Body of pancreas (tissue), 4 donors: Measurements from ENCODE around the gene ATAD3B. TPM values are rescaled to one million over a fixed set of nuclear protein-coding genes. Genes with fewer than 3 reads are reported as not detected.

Experiments used
- ATAC-seq: fragments of 150-250 bp; one replicate; pipeline ENCODE4 v1.9.1; 2016
- DNase-seq, 4 donors: peaks; one replicate each; pipeline ENCODE4 v3.0.0-alpha.2; 2019
- H3K27ac ChIP-seq, 4 donors: fragments of 200-600 bp; sonication (generic); 1 replicate in 3 of 4; 2 replicates in 1 of 4; pipeline versions ENCODE4 v1.5.1 to v1.6.1; 2016 to 2019; ENCODE audit warnings: mild to moderate bottlenecking in 1 of 4, mixed read lengths in 1 of 4, moderate library complexity in 1 of 4
- H3K27me3 ChIP-seq, 2 donors: fragments of 200-600 bp; sonication (generic); one replicate each; pipeline ENCODE4 v1.6.0; 2016; ENCODE audit warnings: mild to moderate bottlenecking in 1 of 2
- H3K36me3 ChIP-seq, 2 donors: fragments of 200-600 bp; sonication (generic); replicated peaks in 1 of 2; 2 replicates each; pipeline ENCODE4 v1.5.1; 2016; ENCODE audit warnings: low read depth in 2 of 2; ENCODE audit not compliant: insufficient read depth in 1 of 2
- H3K4me1 ChIP-seq: fragments of 200-600 bp; sonication (generic); one replicate; pipeline ENCODE4 v1.6.0; 2016
- H3K4me3 ChIP-seq, 2 donors: fragments of 200-600 bp; sonication (generic); 1 replicate in 1 of 2; 2 replicates in 1 of 2; pipeline ENCODE4 v1.5.1; 2016 to 2019
- H3K9me3 ChIP-seq, 3 donors: fragments of 200-600 bp; sonication (generic); 1 replicate in 2 of 3; 2 replicates in 1 of 3; pipeline ENCODE4 v1.5.1; 2016
- POLR2A ChIP-seq, 3 donors: fragments of 450-650 bp; IDR thresholded peaks; one replicate each; pipeline ENCODE4 v1.6.1; 2016; ENCODE audit warnings: antibody characterized with exemption in 3 of 3, mild to moderate bottlenecking in 2 of 3
- WGBS, 2 donors: methylation state at CpG; one replicate each; pipeline ENCODE4 v1.1.5; 2017; 5-methylcytosine and 5-hydroxymethylcytosine counted together
- intact Hi-C: fragments of 100-400 bp; cut with DNase I; formaldehyde crosslinking; loops from one replicate; pipeline ENCODE4 v1.15.1; 2023
- total RNA-seq, 2 donors: library from RNA; depleted of rRNA; stranded (reverse); fragments of >200 nt; gene quantifications; one replicate each; pipeline ENCODE4 v1.1.0, GENCODE V29; 2016
- TF ChIP-seq, protein P1 (sequence below), 7 experiments: fragments of 450-650 bp in 4 of 7; fragments of 200-600 bp in 3 of 7; sonication (generic) in 3 of 7; IDR thresholded peaks; one replicate each; pipeline ENCODE4 v1.5.1; 2016 to 2019; ENCODE audit warnings: antibody characterized with exemption in 7 of 7

ATAD3B gene
- total RNA-seq, 2 donors from 2014 or later: 16.6 to 37.2 TPM

DNA sequence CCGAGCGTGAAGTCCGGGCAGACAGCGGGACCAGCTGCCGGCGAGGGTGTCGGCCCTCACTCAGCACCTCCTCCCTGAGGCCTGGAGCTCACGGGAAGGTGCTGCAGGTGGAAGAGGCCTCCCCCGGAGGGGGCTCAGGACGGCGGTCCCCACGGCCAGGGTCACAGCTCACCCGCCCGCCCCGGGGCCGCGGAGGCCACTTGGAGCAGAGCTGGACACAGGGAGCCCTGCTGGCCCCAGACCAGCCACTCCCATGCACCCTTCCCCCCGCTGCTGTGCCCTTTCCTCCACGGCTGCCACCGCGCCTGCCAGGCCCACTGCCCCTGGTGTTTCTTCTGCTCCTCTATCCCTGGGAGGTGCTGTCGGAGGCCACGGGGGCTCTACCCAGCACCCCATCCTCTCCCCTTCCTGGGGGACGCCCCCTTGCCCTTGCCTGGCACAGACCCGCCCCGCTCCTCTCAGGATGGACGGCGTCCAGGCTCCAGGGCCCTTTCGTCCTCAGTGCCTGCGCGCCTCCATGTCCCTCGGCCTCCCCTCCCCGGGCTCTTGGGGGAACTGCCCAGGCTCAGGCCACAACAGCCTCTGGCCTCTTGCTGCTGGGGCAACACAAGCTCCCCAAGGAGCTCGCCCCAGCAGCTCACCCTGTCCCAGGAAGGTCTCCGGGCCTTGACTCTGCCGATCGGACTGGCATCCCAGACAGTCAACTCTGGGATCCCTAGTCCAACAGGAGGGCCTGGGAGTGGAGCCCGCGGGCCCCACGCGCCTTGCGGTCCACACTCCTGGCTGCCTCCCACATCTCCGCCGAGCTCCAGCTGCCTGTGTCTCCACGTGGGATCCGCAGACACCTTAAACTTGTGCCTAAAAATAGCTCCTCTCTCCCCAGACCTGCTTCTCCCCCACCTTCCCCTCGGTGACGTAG, 64.7 kb downstream of the ATAD3B start:
- H3K4me1 ChIP-seq: peaks cover 12% of the 10 kb centered on the region
- H3K27me3 ChIP-seq: no peaks in the 10 kb centered on the region
- DNase-seq (no peak), ATAC-seq (no peak)
- peaks cover 0 to 2% of the 10 kb centered on the region in 2 donors for H3K36me3 ChIP-seq
- H3K9me3 ChIP-seq: no peaks in the 10 kb centered on the region
- 83 to 94% methylated on average over 24 to 47 of the region's 48 CpGs for WGBS, 2 donors
- H3K4me3 ChIP-seq: no peak overlapping the region
- intact Hi-C loops: no loop called here
- TF ChIP-seq, protein P1, sequence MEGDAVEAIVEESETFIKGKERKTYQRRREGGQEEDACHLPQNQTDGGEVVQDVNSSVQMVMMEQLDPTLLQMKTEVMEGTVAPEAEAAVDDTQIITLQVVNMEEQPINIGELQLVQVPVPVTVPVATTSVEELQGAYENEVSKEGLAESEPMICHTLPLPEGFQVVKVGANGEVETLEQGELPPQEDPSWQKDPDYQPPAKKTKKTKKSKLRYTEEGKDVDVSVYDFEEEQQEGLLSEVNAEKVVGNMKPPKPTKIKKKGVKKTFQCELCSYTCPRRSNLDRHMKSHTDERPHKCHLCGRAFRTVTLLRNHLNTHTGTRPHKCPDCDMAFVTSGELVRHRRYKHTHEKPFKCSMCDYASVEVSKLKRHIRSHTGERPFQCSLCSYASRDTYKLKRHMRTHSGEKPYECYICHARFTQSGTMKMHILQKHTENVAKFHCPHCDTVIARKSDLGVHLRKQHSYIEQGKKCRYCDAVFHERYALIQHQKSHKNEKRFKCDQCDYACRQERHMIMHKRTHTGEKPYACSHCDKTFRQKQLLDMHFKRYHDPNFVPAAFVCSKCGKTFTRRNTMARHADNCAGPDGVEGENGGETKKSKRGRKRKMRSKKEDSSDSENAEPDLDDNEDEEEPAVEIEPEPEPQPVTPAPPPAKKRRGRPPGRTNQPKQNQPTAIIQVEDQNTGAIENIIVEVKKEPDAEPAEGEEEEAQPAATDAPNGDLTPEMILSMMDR (IDR thresholded peaks at IDR 0.05): no peak
- TF ChIP-seq POLR2A (IDR thresholded peaks at IDR 0.05): no peak
- H3K27ac ChIP-seq: no peak overlapping the region

DNA sequence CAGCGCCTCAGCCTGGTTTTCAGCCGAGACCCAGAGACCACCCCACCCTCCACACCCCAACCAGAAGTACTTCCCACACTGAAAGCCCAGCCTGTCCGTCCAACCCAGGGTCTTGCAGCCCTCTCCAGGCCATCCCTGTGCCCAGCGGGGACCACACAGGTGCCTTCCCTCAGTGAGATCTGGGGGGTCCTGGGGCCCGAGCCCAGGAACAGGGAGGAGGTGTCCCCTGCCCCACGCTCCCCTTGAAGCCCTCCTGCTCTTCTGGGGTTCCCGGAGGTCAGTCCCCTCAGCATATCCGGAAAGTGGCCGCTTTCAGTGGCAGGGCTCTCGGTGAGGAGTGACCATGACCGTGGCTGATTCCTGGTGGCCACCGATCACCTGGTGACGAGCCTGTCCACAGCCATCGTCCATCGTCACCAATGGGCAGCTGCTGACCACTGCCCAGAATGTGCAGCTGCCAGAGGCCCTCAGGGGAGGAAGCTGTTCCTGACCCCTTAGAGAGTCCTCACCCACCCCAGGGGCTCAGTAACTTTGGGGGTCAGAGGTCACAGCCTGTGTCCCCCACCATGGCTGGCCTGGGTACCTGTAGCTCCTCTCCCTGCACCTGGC, 65.5 kb downstream of the ATAD3B start:
- no peaks in the 10 kb centered on the region for H3K27me3 ChIP-seq
- DNase-seq (no peak), ATAC-seq (no peak)
- H3K27ac ChIP-seq: no peak overlapping the region
- H3K36me3 ChIP-seq: peaks cover 0 to 4% of the 10 kb centered on the region in 2 donors
- H3K4me1 ChIP-seq: peaks cover 12% of the 10 kb centered on the region
- no peak overlapping the region for H3K4me3 ChIP-seq
- no peaks in the 10 kb centered on the region for H3K9me3 ChIP-seq
- intact Hi-C loops: no loop called here
- no peak for TF ChIP-seq POLR2A (IDR thresholded peaks at IDR 0.05)
- TF ChIP-seq, protein P1 (IDR thresholded peaks at IDR 0.05): no peak
- 88 to 96% methylated on average over 7 to 15 of the region's 15 CpGs for WGBS, 2 donors

DNA sequence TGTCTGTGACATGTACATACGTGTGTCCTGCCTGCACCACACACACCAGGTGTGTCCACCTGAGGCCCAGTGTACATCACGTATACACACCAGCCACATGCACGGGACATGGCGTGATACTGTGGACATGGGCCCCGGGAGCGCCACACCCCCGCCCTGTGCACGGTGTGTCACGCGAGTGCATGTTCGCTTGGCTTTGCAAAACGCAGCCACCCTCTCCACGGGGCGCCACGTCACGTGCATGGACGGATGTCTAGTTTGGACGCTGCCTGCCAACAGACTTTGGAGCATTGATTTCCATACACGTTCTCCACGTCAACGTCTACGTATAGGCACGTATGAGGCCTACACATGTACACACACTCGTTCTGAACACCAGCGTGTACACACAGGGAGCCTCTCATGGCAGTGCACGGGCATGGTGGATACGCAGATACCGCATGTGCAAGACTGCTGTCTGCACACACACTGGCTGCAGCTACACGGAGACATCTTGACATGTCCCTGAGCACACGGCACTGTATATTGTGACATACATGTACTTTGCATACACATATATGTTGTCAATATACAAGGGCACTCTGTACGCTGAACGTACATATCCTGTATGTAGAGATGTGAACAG, 66.2 kb downstream of the ATAD3B start:
- no peak overlapping the region for H3K27ac ChIP-seq
- no peaks in the 10 kb centered on the region for H3K9me3 ChIP-seq
- ATAC-seq: no peak
- DNase-seq: no peak
- no peaks in the 10 kb centered on the region for H3K27me3 ChIP-seq
- H3K4me1 ChIP-seq: peaks cover 12% of the 10 kb centered on the region
- no peak overlapping the region for H3K4me3 ChIP-seq
- intact Hi-C loops: no loop called here
- TF ChIP-seq, protein P1 (IDR thresholded peaks at IDR 0.05): no peak
- TF ChIP-seq POLR2A (IDR thresholded peaks at IDR 0.05): no peak
- WGBS, 2 donors: 91 to 92% methylated on average over 29 to 32 of the region's 32 CpGs
- peaks cover 0 to 4% of the 10 kb centered on the region in 2 donors for H3K36me3 ChIP-seq

DNA sequence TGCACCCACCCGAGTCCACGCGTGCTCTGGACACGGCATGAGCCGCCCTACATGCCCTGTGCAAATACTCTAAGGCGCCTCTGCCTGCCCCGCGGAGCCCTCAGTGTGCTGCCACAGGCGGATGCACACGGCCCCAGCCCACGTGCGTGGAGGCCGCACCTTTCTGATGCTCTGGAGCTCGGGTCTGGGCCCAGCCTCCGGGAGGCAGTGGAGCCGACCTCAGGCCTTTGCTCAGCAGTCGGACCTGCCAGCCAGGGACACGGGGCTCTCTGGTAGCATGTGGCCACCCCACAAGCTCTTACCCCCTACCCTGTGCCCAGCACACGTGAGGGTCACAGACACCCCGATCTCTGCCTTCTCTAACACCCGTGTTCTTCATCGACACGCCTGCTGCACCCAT, 66.8 kb downstream of the ATAD3B start:
- no peaks in the 10 kb centered on the region for H3K27me3 ChIP-seq
- peaks cover 12% of the 10 kb centered on the region for H3K4me1 ChIP-seq
- H3K36me3 ChIP-seq: peaks cover 0 to 2% of the 10 kb centered on the region in 2 donors
- H3K27ac ChIP-seq: no peak overlapping the region
- no peak overlapping the region for H3K4me3 ChIP-seq
- no peaks in the 10 kb centered on the region for H3K9me3 ChIP-seq
- ATAC-seq (no peak), DNase-seq (no peak)
- no peak for TF ChIP-seq POLR2A (IDR thresholded peaks at IDR 0.05)
- TF ChIP-seq, protein P1 (IDR thresholded peaks at IDR 0.05): no peak
- intact Hi-C loops: no loop called here
- 86 to 87% methylated on average over 4 to 22 of the region's 23 CpGs for WGBS, 2 donors
